AG09309 (cell line): ENCODE measurements around the gene ACTR3.

Experiments used
- DNase-seq: peaks from one replicate; pipeline ENCODE4 v3.0.0-alpha.2; 2010; ENCODE audit warnings: low read depth
- H3K4me3 ChIP-seq: 2 replicates; pipeline ENCODE4 v1.5.1; 2011; ENCODE audit warnings: mild to moderate bottlenecking, low read depth, low read length, moderate library complexity; ENCODE audit not compliant: control insufficient read depth
- TF ChIP-seq, protein P1 (sequence below): IDR thresholded peaks from 2 replicates; pipeline ENCODE4 v1.5.1; 2011; ENCODE audit warnings: mild to moderate bottlenecking, low read depth, low read length, inconsistent platforms; ENCODE audit not compliant: insufficient read depth, control insufficient read depth; ENCODE audit errors: missing control alignments

The ACTR3 gene

DNA sequence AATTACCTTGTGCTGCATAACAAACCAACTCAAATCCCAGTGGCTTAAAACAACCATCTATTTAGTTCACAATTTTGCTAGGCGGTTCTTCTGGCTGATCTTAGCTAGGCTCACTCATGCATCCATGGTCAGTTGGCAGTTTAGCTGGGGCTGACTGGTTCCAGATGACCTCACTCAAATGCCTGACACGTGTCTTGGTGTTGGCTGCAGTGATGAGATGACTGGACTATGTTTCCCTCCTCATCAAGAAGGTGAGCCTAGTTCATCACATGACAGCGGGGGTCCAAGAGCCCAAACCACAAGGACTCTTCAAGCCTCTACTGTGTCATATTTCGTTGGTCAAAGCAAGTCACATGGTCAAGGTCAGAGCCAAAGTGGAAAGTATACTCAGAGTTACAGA, 42.7 kb upstream of the ACTR3 start:
- TF ChIP-seq, protein P1, sequence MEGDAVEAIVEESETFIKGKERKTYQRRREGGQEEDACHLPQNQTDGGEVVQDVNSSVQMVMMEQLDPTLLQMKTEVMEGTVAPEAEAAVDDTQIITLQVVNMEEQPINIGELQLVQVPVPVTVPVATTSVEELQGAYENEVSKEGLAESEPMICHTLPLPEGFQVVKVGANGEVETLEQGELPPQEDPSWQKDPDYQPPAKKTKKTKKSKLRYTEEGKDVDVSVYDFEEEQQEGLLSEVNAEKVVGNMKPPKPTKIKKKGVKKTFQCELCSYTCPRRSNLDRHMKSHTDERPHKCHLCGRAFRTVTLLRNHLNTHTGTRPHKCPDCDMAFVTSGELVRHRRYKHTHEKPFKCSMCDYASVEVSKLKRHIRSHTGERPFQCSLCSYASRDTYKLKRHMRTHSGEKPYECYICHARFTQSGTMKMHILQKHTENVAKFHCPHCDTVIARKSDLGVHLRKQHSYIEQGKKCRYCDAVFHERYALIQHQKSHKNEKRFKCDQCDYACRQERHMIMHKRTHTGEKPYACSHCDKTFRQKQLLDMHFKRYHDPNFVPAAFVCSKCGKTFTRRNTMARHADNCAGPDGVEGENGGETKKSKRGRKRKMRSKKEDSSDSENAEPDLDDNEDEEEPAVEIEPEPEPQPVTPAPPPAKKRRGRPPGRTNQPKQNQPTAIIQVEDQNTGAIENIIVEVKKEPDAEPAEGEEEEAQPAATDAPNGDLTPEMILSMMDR, result no peak
- DNase-seq, result no peak
- no peak overlapping the region for H3K4me3 ChIP-seq

DNA sequence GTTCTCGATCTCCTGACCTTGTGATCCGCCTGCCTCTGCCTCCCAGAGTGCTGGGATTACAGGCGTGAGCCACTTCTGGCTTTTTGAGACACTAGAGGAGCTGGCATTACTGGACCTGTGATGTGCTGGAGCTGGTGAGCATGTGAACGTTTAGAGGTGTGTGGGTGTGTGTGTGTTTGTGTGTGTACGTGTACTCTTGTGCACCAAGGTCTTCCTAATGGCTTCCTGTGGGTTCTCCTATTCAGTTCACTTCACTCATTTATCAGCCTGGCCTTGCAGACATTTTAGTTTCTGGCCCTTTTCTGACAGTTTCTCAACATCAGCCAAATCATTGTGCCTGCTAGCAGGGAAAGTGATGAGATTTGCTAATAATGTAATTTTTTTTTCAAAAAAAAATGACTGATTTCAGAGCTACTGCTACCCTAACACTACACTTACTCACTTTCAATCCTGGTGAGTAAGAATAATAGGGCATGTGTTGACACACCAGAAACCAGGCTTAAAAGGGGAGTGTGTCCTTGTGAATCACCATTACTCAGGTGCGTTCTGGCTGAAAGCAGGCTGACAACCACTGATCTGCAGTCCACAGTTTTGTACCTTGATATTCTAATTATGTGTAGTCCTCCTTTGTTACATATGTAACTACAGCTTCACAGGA, 41.0 kb upstream of the ACTR3 start:
- TF ChIP-seq, protein P1, result no peak
- no peak for DNase-seq
- H3K4me3 ChIP-seq, result no peak overlapping the region

DNA sequence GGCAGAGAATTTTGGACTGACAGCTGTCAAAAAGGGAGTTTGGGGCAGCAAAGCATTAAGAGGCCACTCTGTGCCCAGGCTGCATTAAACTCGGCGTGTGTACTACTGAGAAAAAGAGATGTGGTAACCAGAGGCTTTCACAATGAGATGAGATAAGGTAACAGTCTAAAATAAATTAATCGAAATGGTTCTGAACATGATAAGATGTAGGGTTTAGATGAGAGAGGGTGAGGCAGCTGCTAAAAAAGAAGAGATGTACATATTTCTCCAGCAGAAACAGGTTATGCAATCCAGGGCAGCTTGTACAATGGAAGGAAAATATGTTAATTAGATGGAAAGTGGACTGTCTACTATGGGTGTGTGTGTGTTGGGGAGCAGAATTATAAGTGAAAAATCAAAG, 39.2 kb upstream of the ACTR3 start:
- H3K4me3 ChIP-seq, result no peak overlapping the region
- TF ChIP-seq, protein P1, result no peak
- no peak for DNase-seq

DNA sequence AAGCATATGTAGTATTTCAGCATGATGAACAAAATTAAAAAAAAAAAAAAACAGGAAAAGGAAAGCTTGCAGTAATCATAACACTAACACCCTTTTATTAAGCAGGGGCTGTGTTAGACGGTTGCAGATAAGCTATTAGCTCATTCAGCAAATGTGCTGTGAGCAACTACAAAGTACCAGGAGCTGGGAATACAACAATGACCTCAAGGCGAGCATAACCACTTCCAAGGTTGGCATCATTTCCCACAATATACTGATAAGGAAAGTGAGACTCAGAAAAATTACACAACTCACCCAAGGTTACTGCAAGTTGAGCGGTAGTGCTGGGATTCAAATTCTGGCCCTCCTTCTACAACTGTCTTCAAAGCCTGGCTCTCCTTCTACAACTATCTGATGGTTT, 38.2 kb upstream of the ACTR3 start:
- DNase-seq, result no peak
- TF ChIP-seq, protein P1, result no peak
- no peak overlapping the region for H3K4me3 ChIP-seq

DNA sequence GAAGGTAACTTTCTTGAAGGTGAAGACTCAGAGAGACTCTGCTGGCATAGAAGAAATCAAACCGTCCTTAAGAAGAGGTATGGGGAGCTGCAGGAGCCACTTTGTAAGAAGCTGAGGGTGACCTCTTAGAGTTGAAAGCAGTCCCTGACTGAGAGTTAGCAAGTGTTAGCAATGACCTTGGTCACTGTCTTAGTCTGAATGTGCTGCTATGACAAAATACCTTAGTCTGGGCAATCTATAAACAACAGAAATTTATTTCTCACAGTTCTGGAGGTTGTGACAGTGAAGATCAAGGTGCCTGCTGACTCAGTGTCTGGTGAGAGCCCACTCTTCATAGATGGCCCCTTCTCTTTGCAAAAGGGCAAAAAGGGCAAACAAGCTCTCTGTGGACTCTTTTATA, 35.7 kb upstream of the ACTR3 start:
- no peak overlapping the region for H3K4me3 ChIP-seq
- no peak for DNase-seq
- TF ChIP-seq, protein P1, result no peak

DNA sequence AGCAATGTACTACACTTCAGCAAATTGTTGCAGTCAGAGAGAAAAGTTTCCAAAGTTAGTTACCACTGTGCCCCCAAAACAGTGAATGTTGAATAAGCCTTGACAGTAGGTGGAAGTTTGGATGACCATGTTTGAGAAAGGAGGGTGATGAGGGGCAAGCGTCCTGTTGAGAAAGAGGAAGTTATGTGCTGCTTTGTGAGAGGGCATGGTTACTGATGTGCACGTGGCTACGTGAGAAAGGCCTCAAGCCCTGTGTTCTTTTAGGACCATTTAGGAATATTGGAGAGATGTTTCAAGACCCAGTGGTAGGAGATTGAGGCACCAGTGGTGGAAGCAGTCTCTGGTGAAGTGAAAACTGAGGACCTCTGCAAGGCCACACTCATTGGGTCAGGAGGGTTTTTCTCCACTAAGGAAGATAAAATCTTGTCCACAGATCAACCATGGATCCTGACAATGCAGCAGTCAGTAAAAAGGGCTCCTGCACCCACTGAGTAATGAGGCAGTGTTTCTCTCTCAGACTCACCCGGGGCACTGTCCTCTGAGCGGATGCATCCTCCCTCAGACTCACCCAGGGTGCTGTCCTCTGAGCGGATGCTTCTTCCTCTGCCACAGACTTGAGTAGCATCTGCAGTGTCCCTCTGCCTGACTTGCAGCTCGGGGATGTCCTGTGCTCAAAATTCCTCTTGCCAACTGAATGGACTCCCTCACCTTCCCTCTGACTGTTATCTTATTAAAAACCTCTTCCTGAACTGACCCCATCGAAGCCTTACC, 34.7 kb upstream of the ACTR3 start:
- DNase-seq, result no peak
- H3K4me3 ChIP-seq, result no peak overlapping the region
- TF ChIP-seq, protein P1, result no peak
